Neural cell (in vitro differentiated cells): Measurements from ENCODE around the gene MCM5. TPM values are rescaled to one million over a fixed set of nuclear protein-coding genes. Genes with fewer than 3 reads are reported as not detected.
A peak's percentile ranks its signal among the peaks of the same experiment; 100 is the strongest.

Experiments
- H2AFZ ChIP-seq: fragments of 200-600, 300-800 bp; sonication (generic), shearing (Covaris generic); 2 replicates; pipeline ENCODE4 v1.6.0; 2014; ENCODE audit warnings: low read depth, mild to moderate bottlenecking, antibody characterized with exemption, low read length, moderate library complexity
- H3F3A ChIP-seq: fragments of 200-600 bp; shearing (Covaris generic); 2 replicates; pipeline ENCODE4 v1.6.1; 2016; ENCODE audit warnings: mild to moderate bottlenecking, moderate library complexity, mixed read lengths, antibody characterized with exemption, low read length; ENCODE audit not compliant: insufficient read depth, poor library complexity, severe bottlenecking
- H3K27ac ChIP-seq: fragments of 200-600, 300-800 bp; sonication (generic), shearing (Covaris generic); 2 replicates; pipeline ENCODE4 v1.5.1; 2014; ENCODE audit warnings: mild to moderate bottlenecking, low read length, moderate library complexity
- H3K27me3 ChIP-seq: fragments of 300-800, 200-600 bp; sonication (generic), shearing (Covaris generic); 2 replicates; pipeline ENCODE4 v1.6.0; 2014; ENCODE audit warnings: mild to moderate bottlenecking, low read depth, low read length, moderate library complexity; ENCODE audit not compliant: insufficient read depth
- H3K36me3 ChIP-seq: fragments of 300-800, 200-600 bp; sonication (generic), shearing (Covaris generic); 2 replicates; pipeline ENCODE4 v1.5.1; 2014; ENCODE audit warnings: mild to moderate bottlenecking, antibody characterized with exemption, low read length, moderate library complexity; ENCODE audit not compliant: insufficient read depth
- H3K4me2 ChIP-seq: fragments of 300-800, 200-600 bp; sonication (generic), shearing (Covaris generic); 2 replicates; pipeline ENCODE4 v1.6.0; 2014; ENCODE audit warnings: mild to moderate bottlenecking, low read length
- H3K4me3 ChIP-seq: fragments of 300-800, 200-600 bp; sonication (generic), shearing (Covaris generic); 2 replicates; pipeline ENCODE4 v1.5.1; 2014; ENCODE audit warnings: mild to moderate bottlenecking, low read length, moderate library complexity
- H3K79me2 ChIP-seq: fragments of 200-600 bp; shearing (Covaris generic); replicated peaks from 2 replicates; pipeline ENCODE4 v1.6.0; 2014; ENCODE audit warnings: mild to moderate bottlenecking, low read length, moderate library complexity; ENCODE audit not compliant: insufficient read depth
- H3K9ac ChIP-seq: fragments of 300-800, 200-600 bp; sonication (generic), shearing (Covaris generic); 2 replicates; pipeline ENCODE4 v1.6.1; 2016; ENCODE audit warnings: mild to moderate bottlenecking, low read length, mixed read lengths
- H3K9me2 ChIP-seq: fragments of 200-600 bp; shearing (Covaris generic); 2 replicates; pipeline ENCODE4 v1.6.1; 2016; ENCODE audit warnings: mild to moderate bottlenecking, low read length, mixed read lengths; ENCODE audit not compliant: insufficient read depth
- H3K9me3 ChIP-seq: fragments of 200-600, 300-800 bp; sonication (generic), shearing (Covaris generic); 2 replicates; pipeline ENCODE4 v1.6.1; 2016; ENCODE audit warnings: mild to moderate bottlenecking, mixed run types, low read length, moderate library complexity, mixed read lengths
- H4K20me1 ChIP-seq: fragments of 200-600 bp; shearing (Covaris generic); 2 replicates; pipeline ENCODE4 v1.6.1; 2016; ENCODE audit warnings: mild to moderate bottlenecking, mixed run types; ENCODE audit not compliant: insufficient read depth
- CTCF ChIP-seq: fragments of 450-650 bp; IDR thresholded peaks from 2 replicates; pipeline ENCODE4 v1.5.1; 2014; ENCODE audit warnings: antibody characterized with exemption, mild to moderate bottlenecking, moderate library complexity; ENCODE audit not compliant: poor library complexity, severe bottlenecking
- EP300 ChIP-seq: fragments of 450-650 bp; conservative IDR thresholded peaks from 2 replicates; pipeline ENCODE4 v1.6.1; 2014; ENCODE audit warnings: antibody characterized with exemption, mild to moderate bottlenecking, moderate library complexity; ENCODE audit not compliant: poor library complexity, severe bottlenecking
- EZH2 ChIP-seq: fragments of 200-600, 300-800 bp; shearing (Covaris generic), sonication (generic); IDR thresholded peaks from 2 replicates; pipeline ENCODE4 v1.6.1; 2014; ENCODE audit warnings: antibody characterized with exemption, low read length, borderline replicate concordance, mild to moderate bottlenecking; ENCODE audit not compliant: insufficient read depth, poor library complexity, severe bottlenecking
- MXI1 ChIP-seq: fragments of 450-650 bp; conservative IDR thresholded peaks from 2 replicates; pipeline ENCODE4 v1.6.1; 2014; ENCODE audit warnings: antibody characterized with exemption, mild to moderate bottlenecking; ENCODE audit not compliant: poor library complexity, severe bottlenecking
- POLR2AphosphoS5 ChIP-seq: IDR thresholded peaks from 2 replicates; pipeline ENCODE4 v1.6.1; 2012
- RAD21 ChIP-seq: fragments of 450-650 bp; conservative IDR thresholded peaks from 2 replicates; pipeline ENCODE4 v1.6.1; 2014; ENCODE audit warnings: antibody characterized with exemption, mild to moderate bottlenecking, moderate library complexity
- REST ChIP-seq: IDR thresholded peaks from 2 replicates; pipeline ENCODE4 v1.6.1; 2012; ENCODE audit warnings: borderline replicate concordance
- TAF1 ChIP-seq: IDR thresholded peaks from 2 replicates; pipeline ENCODE4 v1.6.1; 2012; ENCODE audit warnings: low read depth
- polyA plus RNA-seq: library from polyadenylated mRNA; depleted of rRNA; stranded (reverse); fragments of >200 nt; gene quantifications from 2 replicates; pipeline ENCODE4 v1.2.3, GENCODE V29; 2014

The MCM5 gene
- polyA plus RNA-seq, 1 donor from 2014 or later, result 6.9 TPM

- Histone ChIP-seq H4K20me1 (no peaks in the 10 kb centered on the region), H3K4me3 (peak overlapping the region; percentile 53), H3K79me2 (no peaks in the 10 kb centered on the region), H3F3A (peaks cover 6% of the 10 kb centered on the region), H3K9me2 (no peaks in the 10 kb centered on the region), H3K27ac (peak overlapping the region; percentile 70), H3K4me2 (no peak overlapping the region), H3K9me3 (no peaks in the 10 kb centered on the region), H2AFZ (no peak overlapping the region), H3K36me3 (no peaks in the 10 kb centered on the region), H3K9ac (peak overlapping the region; percentile 34), H3K27me3 (no peaks in the 10 kb centered on the region)
- TF ChIP-seq MXI1 (peak; percentile 16), RAD21 (no peak), EZH2 (no peak), POLR2AphosphoS5 (no peak), CTCF (no peak), EP300 (no peak), REST (no peak)
Measured at GRCh38 chr22:35457729-35458546, 58.0 kb downstream of the MCM5 start.

- H3F3A ChIP-seq, result peaks cover 6% of the 10 kb centered on the region
- no peaks in the 10 kb centered on the region for H3K9me2 ChIP-seq
- TF ChIP-seq EZH2 (no peak), REST (peak; percentile 100), EP300 (peak; percentile 35), MXI1 (no peak), TAF1 (no peak), CTCF (no peak), POLR2AphosphoS5 (peak; percentile 74)
- no peaks in the 10 kb centered on the region for H3K79me2 ChIP-seq
- H3K4me2 ChIP-seq, result no peak overlapping the region
- H3K36me3 ChIP-seq, result no peaks in the 10 kb centered on the region
- H3K9ac ChIP-seq, result peak overlapping the region; percentile 34
- H3K9me3 ChIP-seq, result no peaks in the 10 kb centered on the region
- H3K27me3 ChIP-seq, result no peaks in the 10 kb centered on the region
- peak overlapping the region; percentile 70 for H3K27ac ChIP-seq
- H4K20me1 ChIP-seq, result no peaks in the 10 kb centered on the region
- H2AFZ ChIP-seq, result no peak overlapping the region
- H3K4me3 ChIP-seq, result peak overlapping the region; percentile 53
Measured at GRCh38 chr22:35458547-35459422, 58.8 kb downstream of the MCM5 start.
